22Rv1 (cell line): ENCODE data around the gene MCF2L.

ENCODE experiments used
- ZFX ChIP-seq: fragments of 450-650 bp; IDR thresholded peaks from 2 replicates; pipeline ENCODE4 v1.6.1; 2017; ENCODE audit warnings: antibody characterized with exemption, borderline replicate concordance
- TF ChIP-seq, protein P1 (sequence below): fragments of 450-650 bp; IDR thresholded peaks from 2 replicates; pipeline ENCODE4 v1.5.1; 2017; ENCODE audit warnings: mild to moderate bottlenecking

DNA sequence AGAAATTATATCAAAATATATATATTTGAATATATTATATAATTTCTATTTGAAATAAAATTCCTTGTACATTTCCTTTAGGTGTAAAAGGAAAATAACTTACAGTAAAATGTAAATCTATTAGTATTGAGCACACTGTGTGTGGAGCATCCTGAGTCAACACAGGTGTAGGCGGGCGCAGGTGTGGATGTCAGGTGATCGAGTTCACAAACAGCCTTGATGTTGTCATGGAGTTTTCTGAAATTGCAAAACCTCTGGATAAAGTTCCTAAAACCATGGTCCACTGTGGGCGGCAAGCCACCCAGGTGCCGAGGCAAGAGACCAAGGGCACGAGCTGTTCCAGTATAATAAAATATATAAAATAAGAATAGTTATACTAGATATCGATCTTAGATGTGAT lies 27.7 kb upstream of the MCF2L start:
- TF ChIP-seq, protein P1, sequence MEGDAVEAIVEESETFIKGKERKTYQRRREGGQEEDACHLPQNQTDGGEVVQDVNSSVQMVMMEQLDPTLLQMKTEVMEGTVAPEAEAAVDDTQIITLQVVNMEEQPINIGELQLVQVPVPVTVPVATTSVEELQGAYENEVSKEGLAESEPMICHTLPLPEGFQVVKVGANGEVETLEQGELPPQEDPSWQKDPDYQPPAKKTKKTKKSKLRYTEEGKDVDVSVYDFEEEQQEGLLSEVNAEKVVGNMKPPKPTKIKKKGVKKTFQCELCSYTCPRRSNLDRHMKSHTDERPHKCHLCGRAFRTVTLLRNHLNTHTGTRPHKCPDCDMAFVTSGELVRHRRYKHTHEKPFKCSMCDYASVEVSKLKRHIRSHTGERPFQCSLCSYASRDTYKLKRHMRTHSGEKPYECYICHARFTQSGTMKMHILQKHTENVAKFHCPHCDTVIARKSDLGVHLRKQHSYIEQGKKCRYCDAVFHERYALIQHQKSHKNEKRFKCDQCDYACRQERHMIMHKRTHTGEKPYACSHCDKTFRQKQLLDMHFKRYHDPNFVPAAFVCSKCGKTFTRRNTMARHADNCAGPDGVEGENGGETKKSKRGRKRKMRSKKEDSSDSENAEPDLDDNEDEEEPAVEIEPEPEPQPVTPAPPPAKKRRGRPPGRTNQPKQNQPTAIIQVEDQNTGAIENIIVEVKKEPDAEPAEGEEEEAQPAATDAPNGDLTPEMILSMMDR: no peak
- no peak for TF ChIP-seq ZFX
